Stromal cell of bone marrow (primary cell): ENCODE results near the gene MLLT10.
"Not testable (repeated sequence)": the region's sequence is repeated elsewhere in the genome, so short reads cannot be mapped to it uniquely, and the experiment has no call there.

Experiments
- DNase-seq: peaks from one replicate; pipeline ENCODE4 v3.0.0-alpha.2; 2012; ENCODE audit warnings: low read depth

MLLT10 gene

GRCh38 chr10:21528236-21529031, 5.6 kb upstream of the MLLT10 start:
- no peak for DNase-seq

- DNase-seq = no peak
Measured at GRCh38 chr10:21529032-21529910, 4.8 kb upstream of the MLLT10 start.

DNA sequence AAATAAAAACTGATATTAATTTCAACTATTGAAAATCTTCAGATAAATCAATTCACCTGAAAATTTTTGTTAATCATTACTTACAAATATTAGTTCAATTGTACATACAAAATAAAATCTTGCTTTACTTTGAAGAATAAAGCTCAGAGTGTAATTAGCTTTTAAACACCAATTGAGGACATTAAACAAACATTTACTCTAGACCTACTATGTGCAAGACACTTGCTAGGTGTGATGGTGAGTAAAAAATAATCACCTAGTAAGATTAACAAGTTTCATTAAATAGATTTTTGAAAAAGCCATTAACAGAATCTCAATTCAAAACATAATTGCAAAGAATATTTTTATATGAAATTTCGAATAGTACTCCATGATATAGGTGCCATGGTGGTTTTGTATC, 3.9 kb upstream of the MLLT10 start:
- no peak for DNase-seq

GRCh38 chr10:21530641-21531040, 3.4 kb upstream of the MLLT10 start:
- DNase-seq = no peak

GRCh38 chr10:21531164-21531563, 2.9 kb upstream of the MLLT10 start:
- no peak for DNase-seq

DNA sequence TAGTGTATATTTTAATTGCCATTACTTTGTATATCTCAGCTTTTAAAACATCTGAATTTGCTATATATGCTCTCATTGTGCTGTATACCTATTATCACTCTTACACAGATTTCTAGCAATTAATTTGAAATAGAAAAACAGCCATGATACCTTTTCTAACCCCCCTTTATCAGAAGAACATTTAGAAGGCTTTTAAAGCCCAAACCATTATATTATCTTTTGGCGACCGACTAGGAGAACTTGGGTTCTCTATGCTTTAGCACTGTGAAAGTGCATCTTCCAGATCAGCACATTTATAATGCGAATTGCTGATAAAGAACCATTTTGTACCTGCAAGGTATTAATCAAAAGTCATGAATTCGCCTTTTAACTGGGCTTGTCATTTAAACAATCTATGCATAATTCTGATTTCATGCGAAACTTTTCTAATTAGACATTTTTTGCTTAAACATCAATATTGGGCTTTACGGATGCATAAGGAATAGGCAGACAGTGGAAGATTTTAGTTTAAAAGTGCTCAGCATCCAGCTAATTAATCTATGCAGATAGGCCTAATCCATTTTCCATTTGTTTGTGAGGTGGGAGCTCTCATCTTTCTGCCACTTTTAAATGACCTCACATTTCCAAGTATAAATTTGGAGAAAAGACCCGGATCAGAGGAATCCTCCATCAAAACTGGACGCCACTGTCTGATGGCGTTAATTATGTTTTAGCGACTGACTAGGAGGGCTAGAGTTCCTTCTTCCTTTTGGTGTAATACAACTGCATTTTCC, 1.2 kb upstream of the MLLT10 start:
- DNase-seq = no peak

- no peak for DNase-seq
Measured at GRCh38 chr10:21534280-21534586, 201 bp downstream of the MLLT10 start.

DNA sequence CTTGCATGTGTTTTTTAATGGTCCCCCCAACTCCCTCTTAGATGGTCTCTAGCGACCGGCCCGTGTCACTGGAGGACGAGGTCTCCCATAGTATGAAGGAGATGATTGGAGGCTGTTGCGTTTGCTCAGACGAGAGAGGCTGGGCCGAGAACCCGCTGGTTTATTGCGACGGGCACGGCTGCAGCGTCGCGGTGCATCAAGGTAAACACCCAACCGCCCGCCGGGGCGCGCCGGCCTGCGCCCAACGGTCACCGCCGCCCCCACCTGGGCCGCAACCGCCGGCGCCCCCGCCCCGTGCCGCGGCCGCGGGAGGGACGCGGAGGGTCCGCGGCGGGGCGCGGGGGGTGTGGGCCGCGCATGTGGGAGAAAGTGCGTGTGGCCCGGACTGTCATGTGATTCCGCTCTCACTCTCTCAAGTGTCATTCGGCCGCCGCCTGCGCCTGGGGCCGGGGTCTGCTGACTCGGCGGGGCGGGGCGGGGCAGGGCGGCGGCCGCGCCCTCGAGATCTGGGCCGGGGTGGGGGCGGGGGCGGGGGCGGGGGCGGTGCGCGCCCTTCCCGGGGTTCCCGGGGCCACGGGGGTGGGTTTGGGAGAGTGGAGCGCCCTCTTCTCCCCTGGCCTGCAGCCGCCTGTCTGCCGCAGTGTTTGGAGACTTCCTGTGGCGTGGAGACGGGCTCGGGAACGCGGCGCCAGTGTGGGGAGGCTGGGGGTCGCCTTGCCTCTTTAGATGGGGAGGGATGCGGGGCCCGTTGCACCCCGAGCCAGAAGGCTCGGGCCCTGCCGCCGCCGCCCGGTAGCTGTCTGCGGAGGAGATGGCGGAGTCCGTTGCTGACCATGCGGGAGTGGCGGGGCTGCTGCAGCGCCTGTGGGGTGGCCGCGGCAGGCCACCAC, 817 bp downstream of the MLLT10 start:
- DNase-seq = no peak

- no peak for DNase-seq
Measured at GRCh38 chr10:21535494-21535965, 1.5 kb downstream of the MLLT10 start.

DNA sequence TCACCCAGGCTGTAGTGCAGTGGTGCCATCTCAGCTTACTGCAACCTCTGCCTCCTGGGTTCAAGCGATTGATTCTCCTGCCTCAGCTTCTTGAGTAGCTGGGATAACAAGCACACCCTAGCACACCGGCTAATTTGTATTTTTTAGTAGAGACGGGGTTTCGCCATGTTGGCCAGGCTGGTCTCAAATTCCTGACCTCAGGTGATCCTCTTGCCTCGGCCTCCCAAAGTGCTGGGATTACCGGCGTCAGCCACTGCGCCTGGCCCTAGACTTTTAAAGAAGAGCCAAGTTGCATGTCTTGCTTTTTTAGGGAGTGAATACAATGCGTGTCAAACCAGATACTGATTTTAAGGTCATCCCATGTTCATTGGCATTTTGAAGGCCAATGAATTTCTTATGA, 1.9 kb downstream of the MLLT10 start:
- not testable (repeated sequence) for DNase-seq

- DNase-seq = no peak
Measured at GRCh38 chr10:21536874-21537273, 2.8 kb downstream of the MLLT10 start.

DNA sequence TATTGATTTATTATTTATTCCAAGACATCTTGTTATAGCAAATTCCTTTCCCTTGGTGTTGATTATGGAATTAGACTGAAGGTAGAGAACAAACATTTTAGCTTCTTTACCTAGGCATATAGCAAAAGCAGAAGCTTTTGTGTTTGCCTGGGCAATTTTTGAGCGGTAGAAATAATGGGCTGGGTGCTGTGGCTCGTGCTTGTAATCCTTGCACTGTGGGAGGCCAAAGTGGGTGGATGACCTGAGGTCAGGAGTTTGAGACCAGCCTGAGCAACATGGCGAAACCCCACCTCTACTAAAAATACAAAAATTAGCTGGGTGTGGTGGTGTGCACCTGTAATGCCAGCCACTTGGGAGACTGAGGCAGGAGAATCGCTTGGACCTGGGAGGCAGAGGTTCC, 6.7 kb downstream of the MLLT10 start:
- not testable (repeated sequence) for DNase-seq

DNA sequence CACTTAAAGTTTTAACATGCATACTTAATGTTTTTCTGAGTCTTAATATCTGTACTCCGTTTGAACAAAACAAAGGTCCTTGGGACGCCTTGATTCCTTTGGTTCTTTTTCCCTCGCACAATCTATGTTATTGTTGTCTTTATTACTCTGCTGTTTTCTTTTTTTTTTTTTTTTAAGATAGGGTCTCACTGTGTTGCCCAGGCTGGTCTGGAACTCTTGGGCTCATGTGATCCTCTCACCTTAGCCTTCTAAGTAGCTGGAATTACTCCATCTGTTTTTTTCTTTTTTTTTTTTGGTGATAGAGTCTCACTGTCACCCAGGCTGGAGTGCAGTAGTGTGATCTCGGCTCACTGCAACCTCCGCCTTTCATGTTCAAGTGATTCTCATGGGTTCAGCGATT, 13.2 kb downstream of the MLLT10 start:
- no peak for DNase-seq

DNA sequence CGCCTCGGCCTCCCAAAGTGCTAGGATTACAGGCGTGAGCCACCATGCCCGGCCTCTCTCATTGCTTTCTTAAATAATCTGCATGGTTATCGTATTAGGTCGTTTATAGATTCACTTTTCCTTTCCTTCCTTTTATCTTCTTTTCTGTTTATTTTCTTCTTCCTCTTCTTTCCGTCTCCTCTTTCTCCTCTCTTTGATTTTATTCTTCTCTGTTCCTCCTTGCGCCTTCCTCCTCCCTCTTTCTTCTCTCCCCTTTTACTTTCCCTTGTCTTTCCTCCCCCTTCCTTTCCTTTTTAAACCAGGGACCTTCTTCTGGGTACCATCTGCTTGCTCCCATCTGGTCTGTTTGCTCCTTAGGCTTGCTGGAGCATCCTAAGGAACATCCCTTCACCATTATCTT, 18.6 kb downstream of the MLLT10 start:
- DNase-seq = no peak

DNA sequence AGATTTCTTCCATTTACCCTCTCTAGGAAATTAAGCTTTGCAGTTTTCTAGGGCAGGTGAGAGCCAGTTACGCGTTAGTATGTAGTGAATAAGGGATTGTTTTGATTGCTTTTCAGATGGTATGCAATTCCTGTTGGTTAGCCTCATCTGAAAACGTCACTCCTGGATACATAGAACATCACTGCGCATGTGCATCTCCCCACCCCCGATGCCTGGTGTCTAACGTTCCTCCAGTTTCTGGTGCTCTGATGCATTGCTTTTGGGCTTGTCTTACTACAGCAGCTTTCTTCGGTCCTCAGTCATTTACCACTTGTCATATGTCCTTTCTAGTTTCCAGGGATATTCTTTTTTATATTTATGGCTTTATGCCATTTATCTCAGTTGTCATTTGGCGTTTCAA, 22.5 kb downstream of the MLLT10 start:
- no peak for DNase-seq

DNA sequence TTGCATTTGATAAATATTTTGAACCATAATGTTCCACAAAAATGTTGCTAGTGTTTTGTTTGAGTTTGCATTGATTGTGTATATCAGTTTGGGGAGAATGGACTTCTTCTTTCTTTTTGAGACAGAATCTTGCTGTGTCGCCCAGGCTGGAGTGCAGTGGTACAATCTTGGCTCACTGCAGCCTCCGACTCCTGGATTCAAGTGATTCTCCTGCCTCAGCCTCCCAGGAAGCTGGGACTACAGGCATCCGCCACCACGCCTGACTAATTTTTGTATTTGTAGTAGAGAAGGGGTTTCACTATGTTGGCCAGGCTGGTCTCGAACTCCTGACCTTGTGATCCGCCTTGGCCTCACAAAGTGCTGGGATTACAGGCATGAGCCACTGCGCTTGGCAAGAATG, 25.0 kb downstream of the MLLT10 start:
- not testable (repeated sequence) for DNase-seq

DNA sequence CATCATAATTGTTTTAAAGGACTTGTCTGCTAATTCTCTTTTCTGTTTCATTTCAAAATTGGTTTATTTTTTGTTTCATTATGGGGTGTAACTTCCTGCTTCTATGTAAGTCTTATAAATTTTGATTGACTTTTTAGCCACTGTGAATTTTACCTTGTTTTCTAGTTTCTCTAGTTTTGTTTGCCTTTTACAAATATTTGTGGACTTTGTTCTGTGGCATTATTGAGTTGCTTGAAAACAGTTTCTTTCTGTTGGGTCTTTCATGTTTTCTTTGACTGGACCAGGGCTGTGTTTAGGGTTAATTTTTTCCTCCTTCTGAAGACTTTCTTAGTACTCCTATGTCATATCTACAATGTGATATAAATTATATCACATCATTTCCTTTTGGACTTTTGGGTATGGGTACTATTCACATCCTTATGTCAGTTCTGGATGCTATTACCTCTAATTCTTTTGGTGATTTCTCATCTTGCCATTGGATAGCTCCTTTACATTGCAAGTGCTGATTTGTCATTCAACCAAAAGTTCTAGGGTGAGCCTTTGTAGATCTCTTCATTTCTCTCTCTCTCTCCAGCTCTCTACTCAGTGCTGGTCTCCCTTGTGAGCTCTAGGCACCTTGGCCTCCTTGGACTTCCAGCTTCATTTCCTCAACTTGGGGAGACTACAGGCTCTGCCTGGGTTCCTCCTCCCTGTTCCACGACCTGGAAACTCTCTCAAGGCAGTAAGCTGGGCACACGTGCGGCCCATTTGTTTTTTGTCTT, 36.9 kb downstream of the MLLT10 start:
- DNase-seq = no peak

- peak; percentile 80 for DNase-seq
Measured at GRCh38 chr10:21572578-21572977, 38.5 kb downstream of the MLLT10 start.

DNA sequence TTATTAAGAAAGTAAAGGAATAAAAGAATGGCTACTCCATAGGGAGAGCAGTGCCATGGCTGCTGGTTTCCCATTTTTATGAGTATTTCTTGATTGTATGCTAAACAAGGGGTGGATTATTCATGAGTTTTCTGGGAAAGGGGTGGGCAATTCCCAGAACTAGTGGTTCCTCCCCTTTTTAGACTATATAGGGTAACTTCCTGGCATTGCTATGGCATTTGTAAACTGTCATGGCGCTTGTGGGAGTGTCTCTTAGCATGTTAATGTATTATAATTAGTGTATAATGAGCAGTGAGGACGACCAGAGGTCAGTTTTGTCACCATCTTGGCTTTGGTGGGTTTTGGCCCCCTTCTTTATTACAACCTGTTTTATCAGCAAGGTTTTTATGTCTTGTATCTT, 40.5 kb downstream of the MLLT10 start:
- DNase-seq = not testable (repeated sequence)

GRCh38 chr10:21579291-21579690, 45.3 kb downstream of the MLLT10 start:
- DNase-seq = no peak

DNA sequence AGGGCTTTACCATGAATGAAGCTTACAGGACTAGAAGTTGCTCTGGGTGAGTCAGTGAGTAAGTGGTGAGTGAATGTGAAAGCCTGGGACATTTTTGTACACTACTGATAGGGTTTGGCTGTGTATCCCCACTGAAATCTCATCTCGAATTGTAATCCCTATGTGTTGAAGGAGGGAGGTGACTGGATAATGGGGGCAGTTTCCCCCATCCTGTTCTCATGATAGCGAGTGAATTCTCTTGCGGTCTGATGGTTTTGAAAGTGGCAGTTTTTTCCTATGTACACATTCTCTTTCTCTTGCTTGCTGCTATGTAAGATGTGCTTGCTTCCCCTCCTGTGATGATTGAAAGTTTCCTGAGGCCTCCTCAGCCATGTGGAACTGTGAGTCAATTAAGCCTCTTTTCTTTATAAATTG, 47.4 kb downstream of the MLLT10 start:
- DNase-seq = not testable (repeated sequence)
